ENCODE measurements around the gene SLC2A6. TPM values are rescaled to one million over a fixed set of nuclear protein-coding genes. Genes with fewer than 3 reads are reported as not detected.

SLC2A6 gene
- total RNA-seq, 1 donor from 2014 or later = 24.3 TPM

GRCh38 chr9:133468777-133469421, 10.0 kb downstream of the SLC2A6 start:
- Histone ChIP-seq H3K27me3 (ENCODE audit: insufficient read depth, low read length) (no peaks in the 10 kb centered on the region), H3K9me3 (ENCODE audit: insufficient read depth, low read depth, low read length) (no peaks in the 10 kb centered on the region), H3K36me3 (ENCODE audit: insufficient read depth, low read length) (no peaks in the 10 kb centered on the region), H3K4me1 (ENCODE audit: insufficient read depth, low read length) (no peaks in the 10 kb centered on the region), H3K9ac (ENCODE audit: low read length) (no peak overlapping the region), H3K4me2 (ENCODE audit: low read length) (no peak overlapping the region), H3K4me3 (ENCODE audit: insufficient read depth, low read depth, low read length) (no peak overlapping the region), H3K79me2 (ENCODE audit: insufficient read depth, low read length) (no peaks in the 10 kb centered on the region), H2AFZ (ENCODE audit: low read depth, low read length) (no peak overlapping the region), H4K20me1 (ENCODE audit: insufficient read depth, low read length) (peaks cover 9% of the 10 kb centered on the region), H3K27ac (ENCODE audit: low read depth, low read length) (no peak overlapping the region)
- DNase-seq (ENCODE audit: low read depth) (no peak), FAIRE-seq (no peak)
- Mint-ChIP-seq H3K4me1 (ENCODE audit: low read depth, unreplicated experiment) (no peaks in the 10 kb centered on the region), H3K27me3 (ENCODE audit: low read depth, unreplicated experiment) (no peaks in the 10 kb centered on the region), H3K4me3 (ENCODE audit: unreplicated experiment) (no peak overlapping the region), H3K9me3 (ENCODE audit: unreplicated experiment) (no peaks in the 10 kb centered on the region), H3K36me3 (ENCODE audit: low read depth, unreplicated experiment) (peaks cover under 1% of the 10 kb centered on the region), H3K27ac (ENCODE audit: unreplicated experiment) (no peak overlapping the region)
- TF ChIP-seq EZH2 (IDR thresholded peaks at IDR 0.05; ENCODE audit: insufficient read depth, low read length) = no peak
- no peak for TF ChIP-seq CTCF (IDR thresholded peaks at IDR 0.05; ENCODE audit: insufficient read depth, low read depth, low read length)

- no peaks in the 10 kb centered on the region for H3K9me3 ChIP-seq (ENCODE audit: insufficient read depth, low read depth, low read length)
- no peak overlapping the region for H3K27ac ChIP-seq (ENCODE audit: low read depth, low read length)
- H3K4me3 ChIP-seq (ENCODE audit: insufficient read depth, low read depth, low read length) = no peak overlapping the region
- peaks cover 12% of the 10 kb centered on the region for H4K20me1 ChIP-seq (ENCODE audit: insufficient read depth, low read length)
- Mint-ChIP-seq H3K27ac (ENCODE audit: unreplicated experiment) (no peak overlapping the region), H3K36me3 (ENCODE audit: low read depth, unreplicated experiment) (peaks cover 4% of the 10 kb centered on the region), H3K9me3 (ENCODE audit: unreplicated experiment) (no peaks in the 10 kb centered on the region), H3K27me3 (ENCODE audit: low read depth, unreplicated experiment) (no peaks in the 10 kb centered on the region), H3K4me1 (ENCODE audit: low read depth, unreplicated experiment) (no peaks in the 10 kb centered on the region), H3K4me3 (ENCODE audit: unreplicated experiment) (no peak overlapping the region)
- FAIRE-seq (no peak), DNase-seq (ENCODE audit: low read depth) (no peak)
- H2AFZ ChIP-seq (ENCODE audit: low read depth, low read length) = no peak overlapping the region
- no peak overlapping the region for H3K4me2 ChIP-seq (ENCODE audit: low read length)
- no peaks in the 10 kb centered on the region for H3K36me3 ChIP-seq (ENCODE audit: insufficient read depth, low read length)
- H3K79me2 ChIP-seq (ENCODE audit: insufficient read depth, low read length) = no peaks in the 10 kb centered on the region
- TF ChIP-seq CTCF (IDR thresholded peaks at IDR 0.05; ENCODE audit: insufficient read depth, low read depth, low read length) = no peak
- no peak for TF ChIP-seq EZH2 (IDR thresholded peaks at IDR 0.05; ENCODE audit: insufficient read depth, low read length)
- no peak overlapping the region for H3K9ac ChIP-seq (ENCODE audit: low read length)
- no peaks in the 10 kb centered on the region for H3K4me1 ChIP-seq (ENCODE audit: insufficient read depth, low read length)
- no peaks in the 10 kb centered on the region for H3K27me3 ChIP-seq (ENCODE audit: insufficient read depth, low read length)
Measured at GRCh38 chr9:133468374-133468773, 10.5 kb downstream of the SLC2A6 start.

- TF ChIP-seq CTCF (IDR thresholded peaks at IDR 0.05; ENCODE audit: insufficient read depth, low read depth, low read length) (no peak), EZH2 (IDR thresholded peaks at IDR 0.05; ENCODE audit: insufficient read depth, low read length) (no peak)
- H3K27ac ChIP-seq (ENCODE audit: low read depth, low read length) = no peak overlapping the region
- Mint-ChIP-seq H3K27ac (ENCODE audit: unreplicated experiment) (no peak overlapping the region), H3K9me3 (ENCODE audit: unreplicated experiment) (no peaks in the 10 kb centered on the region), H3K36me3 (ENCODE audit: low read depth, unreplicated experiment) (peaks cover 4% of the 10 kb centered on the region), H3K27me3 (ENCODE audit: low read depth, unreplicated experiment) (no peaks in the 10 kb centered on the region), H3K4me1 (ENCODE audit: low read depth, unreplicated experiment) (no peaks in the 10 kb centered on the region), H3K4me3 (ENCODE audit: unreplicated experiment) (no peak overlapping the region)
- H3K4me2 ChIP-seq (ENCODE audit: low read length) = no peak overlapping the region
- no peaks in the 10 kb centered on the region for H3K27me3 ChIP-seq (ENCODE audit: insufficient read depth, low read length)
- FAIRE-seq (no peak), DNase-seq (ENCODE audit: low read depth) (no peak)
- peaks cover 25% of the 10 kb centered on the region for H4K20me1 ChIP-seq (ENCODE audit: insufficient read depth, low read length)
- no peak overlapping the region for H3K9ac ChIP-seq (ENCODE audit: low read length)
- no peaks in the 10 kb centered on the region for H3K4me1 ChIP-seq (ENCODE audit: insufficient read depth, low read length)
- H3K79me2 ChIP-seq (ENCODE audit: insufficient read depth, low read length) = no peaks in the 10 kb centered on the region
- no peak overlapping the region for H3K4me3 ChIP-seq (ENCODE audit: insufficient read depth, low read depth, low read length)
- H3K9me3 ChIP-seq (ENCODE audit: insufficient read depth, low read depth, low read length) = no peaks in the 10 kb centered on the region
- H3K36me3 ChIP-seq (ENCODE audit: insufficient read depth, low read length) = no peaks in the 10 kb centered on the region
- no peak overlapping the region for H2AFZ ChIP-seq (ENCODE audit: low read depth, low read length)
Measured at GRCh38 chr9:133467101-133467500, 11.8 kb downstream of the SLC2A6 start.

Data from astrocyte (in vitro differentiated cells and primary cell).